ENCODE data around the gene PTPRJ. TPM values are rescaled to one million over a fixed set of nuclear protein-coding genes. Genes with fewer than 3 reads are reported as not detected.

Gene PTPRJ
- total and polyA plus RNA-seq, 2 donors (not counting 1 experiment from before 2014, with no cell fraction given), result 11.2 to 20.0 TPM

- H3K4me3 ChIP-seq (ENCODE audit: control extremely low read depth in 1 of 5, extremely low read depth in 1 of 5, insufficient read depth in 1 of 5, low read depth in 2 of 5, low read length in 4 of 5), result peak overlapping the region in 1 of 5 experiments; percentile 8
- no peaks in the 10 kb centered on the region for H3K27me3 Mint-ChIP-seq
- H3K4me1 ChIP-seq (ENCODE audit: control insufficient read depth in 2 of 2, insufficient read depth in 2 of 2, low read length in 2 of 2), result peaks cover 22 to 27% of the 10 kb centered on the region in 2 donors
- peak overlapping the region; percentile 53 for H3K27ac Mint-ChIP-seq
- peaks cover 11% of the 10 kb centered on the region for H3K9me3 Mint-ChIP-seq (ENCODE audit: insufficient read depth)
- ChIA-PET POLR2A (no interaction called here), CTCF (no interaction called here)
- peak overlapping the region; percentile 60 for H3K4me3 Mint-ChIP-seq
- intact Hi-C loops (cut with micrococcal nuclease), result no loop called here
- WGBS (ENCODE audit: insufficient coverage), result 36% methylated on average over 3 of the region's 10 CpGs
- H3K9ac ChIP-seq (ENCODE audit: low read length), result no peak overlapping the region
- ATAC-seq (ENCODE audit: low read depth), result no peak
- peak overlapping the region; percentile 62 for H3K4me2 ChIP-seq (replicated peaks; ENCODE audit: low read depth, low read length, poor library complexity, severe bottlenecking)
- peaks cover 42% of the 10 kb centered on the region for H3K79me2 ChIP-seq (ENCODE audit: control insufficient read depth, insufficient read depth, low read length)
- peak overlapping the region in 1 of 2 donors; percentile 48 for H3K27ac ChIP-seq (ENCODE audit: low read length in 2 of 2)
- H3K27me3 ChIP-seq (replicated peaks in 1 of 4; ENCODE audit: control extremely low read depth in 1 of 4, control insufficient read depth in 3 of 4, insufficient read depth in 4 of 4, low read length in 3 of 4), result no peaks in the 10 kb centered on the region
- H3K4me1 Mint-ChIP-seq, result peaks cover 40% of the 10 kb centered on the region
- peaks cover 24% of the 10 kb centered on the region for H4K20me1 ChIP-seq (ENCODE audit: control insufficient read depth, insufficient read depth, low read length, poor library complexity, severe bottlenecking)
- H3K9me3 ChIP-seq (ENCODE audit: control extremely low read depth in 1 of 3, control insufficient read depth in 2 of 3, insufficient read depth in 1 of 3, low read length in 2 of 3), result peaks cover 0 to 7% (median 6%) of the 10 kb centered on the region in 3 donors
- DNase-seq, result no peak
- H3K36me3 ChIP-seq (replicated peaks in 1 of 2; ENCODE audit: control extremely low read depth in 1 of 2, control insufficient read depth in 1 of 2, extremely low read depth in 1 of 2, insufficient read depth in 2 of 2, low read length in 1 of 2), result peaks cover 7 to 11% of the 10 kb centered on the region in 2 experiments
- TF ChIP-seq, protein P1, sequence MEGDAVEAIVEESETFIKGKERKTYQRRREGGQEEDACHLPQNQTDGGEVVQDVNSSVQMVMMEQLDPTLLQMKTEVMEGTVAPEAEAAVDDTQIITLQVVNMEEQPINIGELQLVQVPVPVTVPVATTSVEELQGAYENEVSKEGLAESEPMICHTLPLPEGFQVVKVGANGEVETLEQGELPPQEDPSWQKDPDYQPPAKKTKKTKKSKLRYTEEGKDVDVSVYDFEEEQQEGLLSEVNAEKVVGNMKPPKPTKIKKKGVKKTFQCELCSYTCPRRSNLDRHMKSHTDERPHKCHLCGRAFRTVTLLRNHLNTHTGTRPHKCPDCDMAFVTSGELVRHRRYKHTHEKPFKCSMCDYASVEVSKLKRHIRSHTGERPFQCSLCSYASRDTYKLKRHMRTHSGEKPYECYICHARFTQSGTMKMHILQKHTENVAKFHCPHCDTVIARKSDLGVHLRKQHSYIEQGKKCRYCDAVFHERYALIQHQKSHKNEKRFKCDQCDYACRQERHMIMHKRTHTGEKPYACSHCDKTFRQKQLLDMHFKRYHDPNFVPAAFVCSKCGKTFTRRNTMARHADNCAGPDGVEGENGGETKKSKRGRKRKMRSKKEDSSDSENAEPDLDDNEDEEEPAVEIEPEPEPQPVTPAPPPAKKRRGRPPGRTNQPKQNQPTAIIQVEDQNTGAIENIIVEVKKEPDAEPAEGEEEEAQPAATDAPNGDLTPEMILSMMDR (IDR thresholded peaks at IDR 0.05), result no peak
- no peak for TF ChIP-seq EZH2 (IDR thresholded peaks at IDR 0.05; ENCODE audit: borderline replicate concordance, insufficient read depth, low read depth, low read length, poor library complexity, severe bottlenecking)
- H2AFZ ChIP-seq (ENCODE audit: insufficient read depth, low read depth, low read length, poor library complexity, severe bottlenecking), result peak overlapping the region; percentile 5
These were observed 86.8 kb downstream of the PTPRJ start for GRCh38 chr11:48066881-48067800.
